NOMO-1 treated with dmso at 0.1 percent for 144 hours (cell line): ENCODE results near the gene SCARF2.
"Not testable (repeated sequence)": the region's sequence is repeated elsewhere in the genome, so short reads cannot be mapped to it uniquely, and the experiment has no call there.

Source experiments
- DNase-seq: peaks from one replicate; lab custom pipeline; 2025; ENCODE audit not compliant: unreplicated experiment; lab: John Stamatoyannopoulos, UW

Gene SCARF2, protein sequence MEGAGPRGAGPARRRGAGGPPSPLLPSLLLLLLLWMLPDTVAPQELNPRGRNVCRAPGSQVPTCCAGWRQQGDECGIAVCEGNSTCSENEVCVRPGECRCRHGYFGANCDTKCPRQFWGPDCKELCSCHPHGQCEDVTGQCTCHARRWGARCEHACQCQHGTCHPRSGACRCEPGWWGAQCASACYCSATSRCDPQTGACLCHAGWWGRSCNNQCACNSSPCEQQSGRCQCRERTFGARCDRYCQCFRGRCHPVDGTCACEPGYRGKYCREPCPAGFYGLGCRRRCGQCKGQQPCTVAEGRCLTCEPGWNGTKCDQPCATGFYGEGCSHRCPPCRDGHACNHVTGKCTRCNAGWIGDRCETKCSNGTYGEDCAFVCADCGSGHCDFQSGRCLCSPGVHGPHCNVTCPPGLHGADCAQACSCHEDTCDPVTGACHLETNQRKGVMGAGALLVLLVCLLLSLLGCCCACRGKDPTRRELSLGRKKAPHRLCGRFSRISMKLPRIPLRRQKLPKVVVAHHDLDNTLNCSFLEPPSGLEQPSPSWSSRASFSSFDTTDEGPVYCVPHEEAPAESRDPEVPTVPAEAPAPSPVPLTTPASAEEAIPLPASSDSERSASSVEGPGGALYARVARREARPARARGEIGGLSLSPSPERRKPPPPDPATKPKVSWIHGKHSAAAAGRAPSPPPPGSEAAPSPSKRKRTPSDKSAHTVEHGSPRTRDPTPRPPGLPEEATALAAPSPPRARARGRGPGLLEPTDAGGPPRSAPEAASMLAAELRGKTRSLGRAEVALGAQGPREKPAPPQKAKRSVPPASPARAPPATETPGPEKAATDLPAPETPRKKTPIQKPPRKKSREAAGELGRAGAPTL

DNA sequence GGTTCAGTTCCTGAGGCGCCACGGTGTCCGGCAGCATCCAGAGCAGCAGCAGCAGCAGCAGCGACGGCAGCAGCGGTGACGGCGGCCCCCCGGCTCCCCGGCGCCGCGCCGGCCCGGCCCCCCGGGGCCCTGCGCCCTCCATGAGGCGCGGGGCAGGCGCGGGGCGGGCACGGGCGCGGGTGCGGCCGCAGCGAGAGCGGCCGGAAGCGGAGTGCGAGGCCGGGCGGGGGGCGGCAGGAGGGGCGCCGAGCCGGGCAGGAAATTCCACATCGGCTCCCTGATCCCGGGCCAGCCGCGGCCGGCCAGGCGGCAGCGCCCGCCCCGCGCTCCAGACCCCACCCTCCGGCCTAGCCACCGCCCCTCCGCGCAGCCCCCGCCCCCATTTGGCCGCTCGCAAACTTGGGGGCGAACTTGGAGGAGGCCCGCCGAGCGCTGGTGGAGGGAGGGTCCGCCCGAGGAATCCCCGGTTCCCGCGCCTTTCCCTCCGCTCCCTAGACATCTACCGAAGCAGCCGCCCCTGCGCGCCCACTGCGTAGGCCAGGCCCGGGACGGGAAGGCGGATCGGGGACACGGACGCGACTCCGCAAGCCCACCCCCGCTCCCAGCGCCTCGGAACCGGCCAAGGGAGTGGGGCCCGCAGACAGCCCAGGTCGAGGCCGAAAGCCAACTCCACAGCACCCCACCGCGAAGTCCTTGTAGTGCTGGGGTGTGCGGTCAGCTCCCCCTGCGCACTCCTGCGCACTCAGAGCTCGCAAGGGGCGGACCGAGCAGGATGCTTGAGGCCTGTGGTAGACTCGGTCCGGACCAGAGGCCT, at the start of gene SCARF2:
Gene SCARF2, minus strand, starts transcription at position 213 of the 814 bp plus-strand sequence. Its CDS starts 71 bp downstream, at position 142.
- DNase-seq: no peak

DNA sequence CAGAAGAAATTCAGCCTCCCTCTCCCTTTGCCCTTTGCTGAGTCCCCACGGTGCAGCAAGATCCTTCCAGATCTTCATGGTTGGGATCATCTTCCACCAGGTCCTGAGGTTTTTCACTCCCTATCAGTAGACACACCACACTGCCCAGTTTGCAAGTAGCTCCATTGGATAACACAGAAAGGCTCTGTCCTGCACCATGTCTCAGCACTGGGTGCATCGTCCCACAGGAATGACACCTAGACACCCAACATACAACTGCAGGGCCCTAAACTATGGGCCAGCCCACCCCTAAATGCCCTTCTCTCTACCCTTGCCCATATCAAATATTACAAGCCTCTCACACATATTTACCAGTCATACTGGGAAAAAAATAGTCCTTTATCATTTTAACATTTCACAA, 48.6 kb upstream of the SCARF2 start:
- no peak for DNase-seq

DNA sequence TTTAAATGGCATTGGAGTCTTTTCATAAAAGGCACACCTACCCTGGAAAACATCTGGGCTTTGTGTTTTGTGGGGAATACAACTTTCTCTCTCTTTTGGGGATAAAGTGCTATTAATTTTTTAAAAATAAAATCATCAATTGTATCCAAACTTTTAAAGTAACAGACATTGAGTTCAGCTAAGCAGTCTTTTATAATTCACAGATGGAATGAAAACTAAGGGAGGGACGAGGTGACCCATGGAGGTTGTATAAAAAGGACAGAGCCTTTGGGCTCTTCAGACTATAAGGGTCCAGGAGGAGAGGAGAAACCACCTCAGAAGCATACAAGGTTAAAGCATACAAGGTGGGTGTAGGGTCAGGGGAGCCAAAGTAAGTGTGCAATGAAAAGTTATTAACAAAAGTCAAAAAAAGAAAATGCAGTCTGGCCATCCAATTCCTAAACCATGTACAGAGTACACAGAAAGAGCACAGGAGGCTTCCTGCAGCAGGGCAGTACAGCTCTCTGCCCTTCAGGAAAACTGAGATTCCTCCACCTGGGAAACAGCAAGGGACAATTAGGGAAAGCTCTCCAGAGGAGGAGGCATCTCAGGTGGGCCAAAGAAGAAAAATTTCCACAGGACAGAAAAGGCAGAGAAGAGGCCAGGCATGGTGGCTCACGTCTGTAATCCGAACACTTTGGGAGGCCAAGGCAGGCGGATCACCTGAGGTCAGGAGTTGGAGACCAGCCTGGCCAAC, 47.5 kb upstream of the SCARF2 start:
- no peak for DNase-seq

DNA sequence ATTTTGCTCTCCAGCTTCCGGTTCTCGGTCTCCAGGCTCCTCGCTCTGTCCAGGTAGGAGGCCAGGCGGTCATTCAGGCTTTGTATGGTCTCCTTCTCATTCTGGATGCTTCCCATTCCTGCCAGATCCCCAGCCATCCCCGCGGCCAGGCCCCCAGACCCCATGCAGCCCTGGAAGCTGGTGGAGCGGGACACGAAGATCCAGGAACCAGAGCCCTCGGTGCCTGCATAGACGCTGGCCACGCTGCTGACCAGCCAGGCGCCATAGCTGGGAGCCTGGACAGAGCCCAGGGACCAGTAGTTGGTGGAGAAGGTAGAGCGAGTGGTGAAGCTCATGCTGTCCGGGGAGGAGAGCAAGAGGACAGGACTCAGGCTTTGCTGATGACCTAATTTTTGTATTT, 46.1 kb upstream of the SCARF2 start:
- DNase-seq: no peak

DNA sequence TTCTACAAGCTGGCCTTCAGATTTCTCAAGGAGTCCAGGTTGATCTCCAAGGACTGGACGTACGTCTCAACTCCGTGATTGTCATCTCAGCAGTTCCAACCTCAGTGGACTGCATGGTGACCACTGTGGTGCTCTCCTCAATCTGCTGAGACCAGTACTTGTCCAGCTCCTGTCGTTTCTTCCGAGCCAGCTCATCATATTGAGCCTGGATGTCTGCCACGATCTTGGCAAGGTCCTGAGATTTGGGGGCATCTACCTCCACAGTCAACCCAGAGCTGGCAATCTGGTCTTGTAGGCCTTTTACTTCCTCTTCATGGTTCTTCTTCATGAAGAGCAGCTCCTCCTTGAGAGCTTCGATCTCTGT, 45.5 kb upstream of the SCARF2 start:
- not testable (repeated sequence) for DNase-seq

DNA sequence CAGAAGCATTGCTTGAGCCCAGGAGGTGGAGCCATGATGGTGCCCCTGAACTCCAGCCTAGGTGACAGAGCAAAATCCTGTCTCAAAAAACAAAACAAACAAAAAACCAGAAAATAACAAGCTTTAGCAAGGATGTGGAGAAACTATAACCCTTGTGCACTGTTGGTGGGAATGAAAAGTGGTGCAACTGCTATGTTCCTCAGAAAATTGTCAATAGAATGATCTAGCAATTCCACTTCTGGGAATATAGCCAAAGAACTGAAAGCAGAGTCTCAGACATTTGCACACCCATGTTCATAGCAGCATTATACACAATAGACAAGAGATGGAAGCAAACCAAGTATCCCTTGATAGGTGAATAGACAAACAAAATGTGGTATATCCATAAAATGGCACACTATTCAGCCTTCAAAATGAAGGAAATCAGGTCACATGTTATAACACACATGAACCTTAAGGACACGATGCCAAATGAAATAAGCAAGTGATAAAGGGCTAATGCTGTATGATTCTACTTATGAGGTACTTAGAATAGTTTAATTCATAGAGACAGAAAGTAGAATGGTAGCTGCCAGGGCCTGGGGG, 42.1 kb upstream of the SCARF2 start:
- DNase-seq: no peak

DNA sequence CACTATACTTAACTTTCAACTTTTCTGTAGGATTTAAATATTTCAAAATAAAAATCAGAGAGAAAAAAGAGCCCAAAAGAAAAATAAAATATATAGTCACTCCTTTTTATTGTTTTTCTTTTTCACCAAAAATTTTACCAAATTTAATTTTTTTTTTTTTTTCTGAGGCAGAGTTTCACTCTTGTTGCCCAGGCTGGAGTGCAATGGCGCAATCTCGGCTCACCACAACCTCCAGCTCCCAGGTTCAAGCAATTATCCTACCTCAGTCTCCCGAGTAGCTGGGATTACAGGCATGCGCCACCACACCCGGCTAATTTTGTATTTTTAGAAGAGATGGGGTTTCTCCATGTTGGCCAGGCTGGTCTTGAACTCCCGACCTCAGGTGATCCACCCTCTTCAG, 40.4 kb upstream of the SCARF2 start:
- DNase-seq: not testable (repeated sequence)

DNA sequence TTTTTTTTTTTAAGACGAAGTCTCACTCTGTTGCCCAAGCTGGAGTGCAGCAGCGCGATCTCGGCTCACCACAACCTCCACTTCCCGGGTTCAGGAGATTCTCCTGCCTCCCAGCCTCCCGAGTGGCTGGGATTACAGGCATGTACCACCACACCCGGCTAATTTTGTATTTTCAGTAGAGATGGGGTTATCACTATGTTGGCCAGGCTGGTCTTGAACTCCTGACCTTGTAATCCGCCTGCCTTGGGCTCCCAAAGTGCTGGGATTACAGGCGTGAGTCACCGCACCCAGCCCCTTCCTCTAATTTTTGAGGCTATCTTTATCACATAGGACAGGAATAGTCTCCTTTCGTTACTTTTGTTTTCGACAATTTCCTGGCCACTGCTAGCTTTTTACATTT, 37.9 kb upstream of the SCARF2 start:
- DNase-seq: not testable (repeated sequence)

DNA sequence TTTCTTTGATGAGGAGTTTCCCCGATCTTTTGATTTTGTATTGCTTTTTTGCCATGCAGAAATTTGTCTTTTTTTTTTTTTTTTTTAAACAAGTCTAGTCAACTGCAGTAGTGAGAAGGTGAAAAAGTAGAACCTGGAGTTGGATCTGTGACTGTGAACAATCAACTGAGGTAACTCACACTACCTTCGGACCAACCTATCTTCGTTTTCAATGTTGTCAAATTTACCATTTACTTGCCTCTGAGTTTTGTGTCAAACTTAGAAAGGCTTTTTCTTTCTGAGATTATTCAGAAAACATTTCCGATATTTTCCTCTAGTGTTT, 37.5 kb upstream of the SCARF2 start:
- no peak for DNase-seq

DNA sequence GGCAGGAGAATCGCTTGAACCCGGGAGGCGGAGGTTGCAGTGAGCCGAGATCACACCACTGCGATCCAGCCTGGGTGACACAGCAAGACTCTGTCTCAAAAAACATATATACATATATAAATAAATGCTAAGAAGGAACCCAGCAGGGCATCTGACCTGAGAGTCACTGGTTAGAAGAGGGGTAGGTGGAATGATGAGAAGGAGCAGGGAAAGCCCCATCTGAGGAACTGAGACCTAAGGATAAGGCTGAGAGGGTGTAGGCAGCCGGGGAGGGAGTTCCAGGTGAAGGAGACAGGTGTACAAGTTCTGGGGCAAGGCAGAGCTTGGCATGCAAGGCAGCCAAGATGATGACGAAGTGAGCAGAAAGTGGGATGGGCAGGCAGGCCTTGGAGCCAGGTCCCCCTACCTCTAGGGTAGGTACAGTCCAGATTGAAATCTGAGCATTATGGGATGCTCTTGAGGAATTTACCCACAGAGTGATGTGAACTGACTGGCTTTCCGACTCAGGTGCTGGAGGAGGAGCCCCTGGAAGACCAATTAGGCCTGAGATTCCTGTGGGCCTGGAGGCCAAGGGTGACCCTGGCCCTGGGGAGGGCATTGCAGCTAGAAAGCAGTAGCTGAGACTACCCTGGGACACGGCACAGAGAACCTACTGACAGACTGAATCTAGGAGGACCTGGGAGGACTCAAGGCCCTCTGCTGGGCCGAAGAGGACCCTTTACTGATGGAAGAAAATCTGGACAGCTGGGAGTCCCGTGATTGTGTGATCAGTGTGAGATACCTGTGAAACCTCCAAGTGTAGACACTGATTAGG, 35.2 kb upstream of the SCARF2 start:
- DNase-seq: no peak

DNA sequence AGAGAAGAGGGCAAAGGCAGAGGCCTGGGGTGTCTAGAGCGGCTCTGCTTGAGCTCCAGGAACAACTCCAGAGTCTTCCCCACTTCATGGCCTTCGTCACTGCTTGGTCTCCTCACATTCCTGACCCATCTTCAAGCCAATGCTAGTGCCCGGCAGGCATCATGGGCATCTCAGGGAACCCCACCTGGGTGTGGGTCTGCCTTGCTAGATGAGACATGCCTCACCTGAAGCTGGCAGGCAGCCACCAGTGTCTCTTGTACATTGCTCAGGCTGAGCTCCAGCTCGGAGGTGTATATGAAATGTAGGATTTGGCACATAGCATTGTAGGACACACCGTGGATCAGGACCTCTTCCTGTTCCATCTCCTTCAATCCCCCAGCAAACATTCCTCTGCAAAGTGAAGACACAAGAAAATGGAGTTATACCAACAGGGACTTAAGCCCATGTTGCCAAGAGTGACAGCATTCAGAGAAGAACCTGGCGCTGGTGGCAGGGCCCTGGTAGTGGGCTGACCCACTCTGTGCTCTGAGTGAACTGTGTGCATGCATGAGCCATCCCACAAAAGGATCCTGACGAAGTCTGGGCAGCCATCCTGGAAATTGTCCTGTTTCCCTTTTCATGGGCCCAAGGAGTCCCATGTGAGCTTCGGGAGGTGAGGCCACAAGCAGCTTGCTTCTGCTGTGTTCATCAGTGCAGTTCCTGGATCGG, 33.7 kb upstream of the SCARF2 start:
- no peak for DNase-seq

DNA sequence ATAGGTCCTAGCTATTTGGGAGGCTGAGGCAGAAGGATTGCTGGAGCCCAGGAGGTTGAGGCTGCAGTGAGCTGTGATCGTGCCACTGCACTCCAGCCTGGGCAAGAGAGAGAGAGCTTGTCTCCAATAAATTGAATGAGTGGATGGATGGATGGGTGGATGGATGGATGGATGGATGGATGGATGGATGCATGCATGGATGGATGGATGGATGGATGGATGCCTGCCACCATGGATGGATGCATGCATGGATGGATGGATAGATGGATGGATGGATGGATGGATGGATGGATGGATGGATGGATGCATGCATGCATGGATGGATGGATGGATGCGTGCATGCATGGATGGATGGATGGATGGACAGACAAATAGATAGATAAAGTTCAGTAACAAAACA, 32.9 kb upstream of the SCARF2 start:
- DNase-seq: not testable (repeated sequence)

DNA sequence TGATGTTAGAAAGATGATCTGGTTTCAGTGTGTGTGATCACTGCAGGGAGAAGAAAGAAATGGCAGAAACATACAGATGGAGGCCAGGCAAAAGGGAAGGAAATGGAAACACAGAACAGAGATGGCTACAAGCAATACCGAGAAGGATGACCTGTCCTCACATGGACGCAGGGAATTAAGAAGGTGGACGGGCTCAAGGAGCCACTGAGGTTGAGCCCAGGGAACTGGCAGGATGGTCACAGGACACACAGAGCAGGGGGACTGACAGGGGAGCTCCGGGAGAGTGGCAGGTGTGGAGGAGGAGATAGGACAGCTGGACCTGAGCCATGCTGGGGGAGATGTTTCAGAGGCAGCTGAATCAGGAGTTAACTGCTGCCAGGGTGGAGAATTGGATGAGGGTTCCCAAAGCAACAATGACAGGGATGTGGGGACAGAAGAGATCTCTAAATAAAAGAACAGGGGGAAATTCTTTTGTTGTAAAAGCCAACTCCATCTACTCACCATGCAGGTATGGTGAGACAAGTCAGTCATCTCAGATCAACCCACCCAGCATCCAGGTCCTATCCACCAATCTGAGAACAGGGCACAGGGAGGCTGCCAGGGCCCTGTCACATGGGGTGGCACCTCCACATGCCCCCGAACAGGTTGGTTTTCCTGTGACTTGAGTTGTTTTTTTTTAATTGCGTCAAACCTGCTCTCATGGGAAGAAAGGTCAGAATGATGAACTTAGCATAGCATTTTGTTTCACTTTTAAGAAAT, 31.7 kb upstream of the SCARF2 start:
- no peak for DNase-seq

DNA sequence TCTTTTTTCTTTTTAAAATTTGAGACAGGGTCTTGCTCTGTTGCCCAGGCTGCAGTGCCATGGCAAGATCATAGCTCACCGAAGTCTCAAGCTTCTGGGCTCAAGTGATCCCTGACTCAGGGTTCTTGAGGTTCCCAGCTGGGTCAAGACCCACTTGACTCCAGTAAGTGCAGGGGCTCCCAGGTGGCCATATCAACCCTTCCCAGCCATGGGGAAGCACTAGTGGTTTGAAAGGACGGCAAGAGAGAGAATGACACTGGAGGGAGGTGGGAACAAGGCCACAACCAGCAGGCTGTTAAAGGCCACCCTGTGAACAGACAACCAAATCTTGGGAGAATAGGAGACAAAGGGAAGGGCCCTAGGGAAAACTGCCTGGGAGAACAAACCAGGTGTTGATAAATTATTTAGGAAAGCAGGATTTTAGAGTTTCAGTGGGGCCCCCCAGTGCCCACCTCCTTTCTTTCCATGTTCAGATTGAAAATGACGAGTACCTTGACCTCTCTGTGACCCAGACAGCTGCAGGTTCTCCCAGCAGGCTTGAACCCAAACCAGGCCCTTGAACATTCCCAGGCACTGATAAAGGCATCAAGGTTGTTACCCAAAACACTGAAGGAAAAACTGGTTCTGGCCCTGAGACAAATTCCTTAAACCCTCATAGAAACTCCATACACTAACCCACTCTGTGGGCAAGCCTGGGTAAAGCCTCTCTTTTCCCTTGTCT, 29.2 kb upstream of the SCARF2 start:
- no peak for DNase-seq

DNA sequence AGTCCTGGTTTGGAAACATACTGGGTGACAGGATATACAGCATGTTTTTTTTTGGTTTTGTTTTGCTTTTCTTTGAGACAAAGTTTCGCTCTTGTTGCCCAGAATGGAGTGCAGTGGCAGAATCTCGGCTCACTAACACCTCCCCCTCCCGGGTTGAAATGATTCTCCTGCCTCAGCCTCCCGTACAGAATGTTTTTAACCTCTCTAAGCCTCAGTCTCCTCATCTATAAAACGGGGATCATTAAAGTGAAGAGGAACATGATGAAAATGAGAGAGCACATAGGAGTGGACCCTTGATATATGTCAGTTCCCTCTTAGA, 28.1 kb upstream of the SCARF2 start:
- no peak for DNase-seq

DNA sequence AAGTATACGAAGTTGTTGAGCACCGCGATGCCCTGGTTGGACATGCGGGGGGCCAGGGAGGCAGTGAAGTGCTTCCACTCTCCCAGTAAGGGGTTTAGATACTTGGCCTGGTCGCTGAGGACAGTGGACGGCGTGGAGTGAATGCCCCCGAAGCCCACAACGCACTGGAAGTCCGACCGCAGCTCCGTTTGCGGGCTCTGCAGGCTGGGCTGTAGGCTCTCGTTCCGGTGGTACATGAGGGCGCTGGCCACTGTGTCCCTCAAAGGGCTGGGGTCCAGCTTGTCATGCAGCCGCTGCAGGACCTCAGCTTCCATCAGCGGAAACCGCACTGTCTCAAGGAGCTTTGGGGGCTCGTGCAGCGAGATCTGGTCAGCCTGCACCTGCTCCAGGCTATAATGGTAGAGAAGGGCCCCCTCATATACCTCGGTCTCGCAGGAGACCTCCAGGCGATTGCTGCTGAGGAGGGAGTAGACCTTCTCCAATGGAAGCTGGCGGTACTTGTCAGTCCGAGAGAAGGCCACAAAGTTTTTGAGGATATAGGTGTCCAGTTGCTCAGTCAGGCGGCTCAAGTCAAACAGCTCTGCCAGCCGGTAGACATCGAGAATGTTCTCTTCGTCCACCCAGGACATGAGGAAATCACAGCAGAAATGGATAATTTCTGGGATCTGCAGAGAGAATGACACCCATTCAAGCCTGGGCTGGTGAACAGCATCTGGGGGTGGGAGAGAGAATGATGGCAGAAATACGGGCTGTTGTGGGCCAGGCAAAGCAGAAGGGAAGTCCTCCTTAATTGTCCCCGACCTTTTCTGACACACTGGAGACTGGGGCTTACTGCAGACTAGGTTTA, 27.5 kb upstream of the SCARF2 start:
- no peak for DNase-seq

DNA sequence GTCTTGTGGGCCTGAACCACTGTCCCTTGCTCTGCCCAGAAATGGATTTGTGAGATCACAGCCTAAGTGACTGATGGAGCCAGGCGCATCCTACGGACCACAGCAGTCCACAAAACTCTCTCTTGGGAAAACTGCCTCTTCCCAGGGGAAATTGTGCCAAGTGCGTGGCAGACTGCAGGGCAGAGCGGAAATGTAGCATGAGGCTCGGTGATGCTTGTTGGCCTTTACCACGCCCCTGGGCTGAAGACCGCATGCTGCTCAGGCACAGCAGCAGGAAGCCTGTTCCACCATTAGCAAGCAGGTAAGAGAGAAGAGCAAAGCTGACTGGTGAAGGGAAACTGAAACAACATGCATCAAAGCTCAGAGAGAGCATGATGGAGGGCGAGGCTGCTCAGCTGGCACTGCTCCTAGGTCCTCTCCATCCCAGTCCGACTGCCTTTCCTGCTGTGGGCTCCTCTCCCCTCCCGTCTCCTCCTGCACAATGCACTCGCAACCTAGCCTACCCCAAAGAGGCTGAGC, 26.5 kb upstream of the SCARF2 start:
- no peak for DNase-seq
